ACHN (cell line): Measurements from ENCODE around the gene TCP11L2.
A peak's percentile ranks its signal among the peaks of the same experiment; 100 is the strongest.

Experiments used
- DNase-seq: peaks from one replicate; pipeline ENCODE4 v3.0.0-alpha.2; 2015
- in situ Hi-C: cut with HindIII; loops from 2 replicates; pipeline ENCODE4 v1.10.0; 2017; ENCODE audit warnings: low sequenced_read_pairs, low pct_ligation_motif_present, low pct_unique_long_range_greater_than_20kb

TCP11L2 gene

DNA sequence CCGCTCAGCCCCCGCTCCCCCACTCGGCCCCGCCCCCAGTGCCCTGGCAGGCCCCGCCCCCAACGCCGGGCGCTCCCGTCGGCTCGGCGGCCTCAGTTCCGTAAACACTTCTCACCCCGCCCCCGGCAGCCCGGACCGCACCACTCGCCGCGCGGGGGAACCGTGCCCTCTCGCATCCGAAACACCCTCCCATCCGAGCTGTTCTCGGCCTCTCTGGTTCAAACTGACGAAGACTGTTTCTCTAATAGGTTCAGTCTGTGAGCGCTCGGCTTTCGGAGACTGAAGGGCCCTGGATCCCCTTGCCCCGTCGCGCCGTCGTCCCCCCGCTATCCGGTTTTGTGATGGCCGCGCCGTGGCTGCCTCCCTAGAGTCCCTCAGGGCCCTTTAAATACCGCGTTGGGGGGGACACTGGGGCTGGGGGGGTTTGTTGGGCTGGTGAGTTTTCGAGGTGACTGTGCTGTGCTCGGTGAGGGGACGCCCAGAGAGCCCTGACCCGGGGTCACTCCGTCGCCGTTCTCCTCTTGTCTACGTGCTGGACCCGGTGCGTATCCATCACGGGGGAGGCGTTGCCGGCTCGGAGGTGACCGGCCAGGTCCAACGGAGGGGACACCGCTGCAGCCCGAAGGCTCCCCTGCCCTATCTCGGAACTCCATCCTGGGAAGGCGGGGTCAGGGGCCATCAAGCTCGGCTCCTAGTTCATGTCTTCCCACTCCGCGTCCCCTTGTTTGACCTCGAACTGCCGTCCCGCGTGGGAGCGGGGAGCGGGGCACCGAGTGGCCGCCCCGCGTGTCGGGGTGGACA is at the start of gene TCP11L2:
TSS of gene TCP11L2 (plus strand) at position 333 of the 801 bp plus-strand sequence. CDS start 8,343 bp downstream, outside the sequence.
- peak; percentile 87 for DNase-seq
- in situ Hi-C loops, result no loop called here

DNA sequence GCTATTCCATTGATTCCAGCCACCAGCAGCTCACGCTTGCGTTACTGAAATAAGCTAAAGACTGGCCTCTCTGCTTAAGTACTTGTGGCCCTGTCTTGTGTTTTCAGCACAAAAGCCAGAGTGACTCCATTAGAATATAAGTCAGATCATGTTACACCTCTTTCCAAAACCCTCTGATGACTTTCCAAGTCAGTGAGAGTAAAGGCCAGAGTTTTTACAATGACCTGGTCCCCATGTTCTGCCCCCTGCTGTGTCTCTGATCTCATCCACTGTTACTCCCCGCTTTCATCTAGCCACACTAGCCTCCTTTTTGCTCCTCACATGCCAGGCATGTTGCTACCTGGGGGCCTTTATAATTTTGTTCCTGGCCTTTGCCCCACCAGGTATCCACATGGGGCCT is 47.8 kb upstream of the TCP11L2 start:
- in situ Hi-C loops, result no loop called here
- DNase-seq, result no peak

DNA sequence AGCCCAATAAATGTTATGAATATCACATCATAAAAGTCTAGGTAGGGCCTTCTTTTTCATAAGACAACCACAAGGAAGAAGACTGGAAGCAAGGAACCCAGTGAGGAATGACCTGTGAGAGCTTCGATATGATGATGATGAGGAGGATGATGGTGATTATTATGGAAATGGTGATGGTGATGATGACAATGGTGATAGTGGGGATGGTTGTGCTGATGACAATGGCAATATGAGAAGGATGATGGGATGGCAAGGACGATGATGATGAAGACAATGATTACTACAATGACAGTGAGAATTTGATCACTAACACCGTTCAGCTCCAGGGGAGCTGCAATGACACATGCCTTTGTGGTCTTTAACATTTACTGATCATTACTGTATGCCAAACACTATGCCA is 47.0 kb upstream of the TCP11L2 start:
- in situ Hi-C loops, result no loop called here
- no peak for DNase-seq

DNA sequence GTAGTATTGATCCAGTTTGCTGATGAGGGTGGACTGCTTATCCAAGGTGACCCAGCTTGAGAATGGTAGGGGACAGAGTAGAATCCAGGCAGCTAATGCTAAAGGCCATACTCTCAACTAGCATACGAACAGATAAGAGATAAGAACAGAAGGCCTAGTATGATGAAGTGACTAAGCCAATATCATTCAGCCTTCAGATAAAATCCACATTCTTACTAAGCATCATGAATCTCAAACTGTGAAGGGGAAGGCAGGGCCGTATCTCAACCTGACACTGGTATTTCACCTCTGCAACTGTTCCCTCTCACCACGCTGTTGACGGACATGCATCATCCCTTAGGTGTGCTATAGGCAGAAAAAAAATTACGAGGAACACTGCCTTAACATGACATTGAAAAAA is 46.6 kb upstream of the TCP11L2 start:
- no peak for DNase-seq
- in situ Hi-C loops, result no loop called here

DNA sequence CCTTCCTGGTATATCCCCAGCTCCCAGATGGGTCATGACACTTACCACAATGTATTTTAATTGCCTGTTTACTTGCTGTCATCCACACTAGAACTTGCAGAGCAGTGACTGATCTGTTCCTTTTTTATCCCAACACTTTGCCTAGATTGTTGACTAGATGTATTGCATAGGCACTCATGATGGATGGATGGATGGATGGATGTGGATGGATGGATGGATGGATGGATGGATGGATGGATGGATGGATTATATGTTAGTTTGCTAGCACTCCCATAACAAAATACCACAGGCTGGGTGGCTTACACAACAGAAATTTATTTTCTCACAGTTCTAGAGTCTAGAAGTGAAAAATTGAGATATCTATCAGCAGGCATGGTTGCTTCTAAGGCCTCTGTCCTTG is 46.0 kb upstream of the TCP11L2 start:
- DNase-seq, result no peak
- in situ Hi-C loops, result no loop called here

DNA sequence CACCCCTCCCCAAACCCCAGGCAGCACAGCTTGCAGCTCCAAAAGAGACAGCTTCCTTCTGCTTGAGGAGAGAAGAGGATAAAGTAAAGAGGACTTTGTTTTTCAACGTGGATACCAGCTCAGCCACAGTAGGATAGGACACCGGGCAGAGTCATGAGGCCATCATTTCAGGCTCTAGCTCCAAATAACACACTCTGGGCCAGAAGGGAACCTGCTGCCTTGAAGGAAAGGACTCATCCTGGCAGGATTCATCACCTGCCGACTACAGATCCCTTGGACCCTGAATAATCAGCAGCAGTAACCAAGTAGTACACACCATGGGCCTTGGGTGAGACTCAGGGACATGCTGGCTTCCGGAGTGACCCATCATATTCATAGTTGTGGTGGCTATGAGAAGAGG is 44.3 kb upstream of the TCP11L2 start:
- in situ Hi-C loops, result no loop called here
- DNase-seq, result no peak

DNA sequence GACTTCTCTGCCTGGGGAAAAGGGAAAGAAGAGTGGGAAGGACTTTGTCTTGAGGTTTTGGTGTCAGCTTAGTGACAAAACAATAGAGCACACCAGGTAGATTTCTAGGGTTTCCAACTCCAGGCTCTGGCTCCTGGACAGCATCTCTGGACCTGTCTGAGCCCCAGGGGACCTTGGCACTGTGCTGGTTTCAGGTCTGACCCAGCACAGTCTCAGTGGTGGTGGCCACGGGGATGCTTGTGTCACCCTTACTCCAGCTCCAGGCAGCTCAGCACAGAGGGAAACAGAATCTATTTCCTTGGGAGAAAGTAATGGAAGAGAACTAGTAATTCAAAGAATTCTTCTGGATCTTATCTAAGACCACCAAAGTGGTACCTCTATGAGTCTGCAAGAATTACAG is 43.6 kb upstream of the TCP11L2 start:
- in situ Hi-C loops, result no loop called here
- DNase-seq, result no peak

DNA sequence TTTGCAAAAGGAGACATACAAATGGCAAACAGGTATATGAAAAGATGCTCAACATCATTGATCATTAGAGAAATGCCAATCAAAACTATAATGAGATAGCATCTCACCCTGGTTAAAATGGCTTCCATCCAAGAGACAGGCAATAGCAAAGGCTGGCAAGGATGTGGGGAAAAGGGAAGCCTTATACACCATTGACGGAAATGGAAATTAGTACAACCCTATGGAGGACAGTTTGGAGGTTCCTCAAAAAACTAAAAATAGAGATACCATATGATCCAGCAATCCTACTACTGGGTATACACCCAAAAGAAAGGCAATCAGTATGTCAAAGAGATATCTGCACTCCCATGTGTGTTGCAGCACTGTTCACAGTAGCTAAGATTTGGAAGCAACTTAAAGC is 37.4 kb upstream of the TCP11L2 start:
- no peak for DNase-seq
- in situ Hi-C loops, result no loop called here

DNA sequence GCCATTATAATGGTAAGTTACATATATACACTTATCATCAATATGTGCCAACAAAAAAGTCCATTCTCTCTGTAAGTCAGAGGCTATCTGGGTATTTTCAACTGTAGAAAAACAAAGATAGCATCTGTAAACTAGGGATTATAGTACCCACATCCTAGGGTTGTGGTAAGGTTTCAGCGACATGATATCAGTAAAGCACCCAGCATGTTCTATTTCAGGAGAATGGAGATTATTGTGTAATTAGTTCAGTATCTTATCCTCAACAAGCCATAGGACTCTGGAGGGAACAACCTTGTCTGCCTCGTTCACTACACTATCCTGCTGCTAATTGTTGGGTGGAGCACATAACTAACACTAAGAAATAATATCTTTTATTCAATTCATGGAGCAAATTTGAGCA is 35.0 kb upstream of the TCP11L2 start:
- no peak for DNase-seq
- in situ Hi-C loops, result no loop called here

DNA sequence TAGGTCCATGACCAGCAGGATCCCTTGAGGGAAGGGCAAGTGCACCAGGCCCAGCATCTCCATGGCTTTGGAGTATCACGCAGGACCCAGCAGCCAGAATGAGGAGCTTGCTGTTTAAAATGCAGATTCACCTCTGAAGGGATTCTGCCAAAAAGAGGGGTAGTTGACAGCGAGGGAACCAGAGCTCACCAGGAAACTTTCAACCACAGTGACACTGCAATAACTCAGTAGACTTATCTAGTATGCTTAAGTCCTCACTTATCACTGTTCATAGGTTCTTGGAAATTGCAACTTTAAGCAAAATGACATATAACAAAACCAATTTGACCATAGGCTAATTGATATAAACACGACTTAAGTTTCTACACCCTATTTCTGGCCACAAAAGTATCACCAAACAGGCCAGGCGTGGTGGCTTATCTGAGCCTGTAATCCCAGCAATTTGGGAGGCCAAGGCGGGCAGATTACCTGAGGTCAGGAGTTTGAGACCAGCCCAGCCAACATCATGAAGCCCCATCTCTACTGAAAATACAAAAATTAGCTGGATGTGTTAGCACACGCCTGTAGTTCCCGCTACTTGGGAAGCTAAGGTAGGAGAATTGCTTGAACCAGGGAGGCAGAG is 33.3 kb upstream of the TCP11L2 start:
- DNase-seq, result no peak
- in situ Hi-C loops, result no loop called here

DNA sequence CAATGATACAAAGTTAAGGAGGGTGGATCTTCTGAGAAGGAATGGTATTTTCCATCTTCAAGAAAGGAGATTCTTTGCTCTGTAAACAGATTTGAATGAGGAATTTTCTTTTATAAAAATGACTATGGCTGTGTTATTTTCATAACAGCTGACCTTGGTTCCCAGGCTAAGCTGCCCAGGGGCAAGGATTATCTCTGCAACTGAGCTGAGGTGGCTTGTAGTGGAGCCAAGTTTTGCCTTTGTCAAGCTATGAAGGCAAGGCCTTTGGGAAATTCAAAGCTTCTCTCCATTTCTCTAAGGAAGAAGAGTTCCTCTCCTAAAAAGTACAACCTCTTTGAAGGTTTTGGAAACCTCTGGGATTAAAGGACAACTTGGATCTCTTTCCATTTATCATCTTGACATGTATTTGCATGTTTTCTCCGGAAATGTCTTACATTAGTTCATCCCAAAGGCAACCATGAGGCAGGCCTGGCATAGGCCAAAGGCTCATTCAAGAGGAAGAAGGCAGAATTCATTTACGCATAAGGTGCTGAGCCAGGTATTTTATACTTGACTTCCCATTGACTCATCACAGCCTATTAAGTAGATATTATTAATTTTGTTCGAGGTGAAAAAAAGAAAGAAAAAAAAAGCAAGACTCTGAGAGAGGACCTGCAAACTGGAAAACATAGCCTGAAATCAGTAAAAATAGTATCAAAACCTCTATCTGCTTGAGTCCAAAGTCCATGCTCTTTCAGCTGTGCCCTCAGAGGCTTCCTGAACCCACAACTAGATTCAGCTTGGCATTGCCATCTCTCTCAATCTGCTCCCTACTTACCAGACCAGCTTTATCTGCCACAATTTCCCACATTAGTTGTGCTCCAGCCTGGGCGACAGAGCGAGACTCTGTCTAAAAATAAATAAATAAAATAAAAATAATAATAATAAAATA is 30.7 kb upstream of the TCP11L2 start:
- DNase-seq, result no peak
- in situ Hi-C loops, result no loop called here

DNA sequence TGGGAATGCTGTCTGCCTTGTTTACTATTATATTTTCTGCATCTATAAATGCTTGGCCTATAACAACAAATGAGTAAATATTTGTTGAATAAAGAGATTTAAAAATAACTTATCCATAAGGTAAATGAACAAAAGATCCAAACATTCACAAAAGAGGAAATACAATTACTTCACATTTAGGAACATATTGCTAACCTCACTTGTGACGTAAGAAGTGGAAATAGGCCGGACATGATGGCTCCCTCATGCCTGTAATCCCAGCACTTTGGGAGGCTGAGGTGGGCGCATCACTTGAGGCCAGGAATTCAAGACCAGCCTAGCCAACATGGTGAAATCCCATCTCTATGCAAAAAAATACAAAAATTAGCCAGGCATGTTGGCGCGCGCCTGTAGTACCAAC is 29.0 kb upstream of the TCP11L2 start:
- no peak for DNase-seq
- in situ Hi-C loops, result no loop called here

DNA sequence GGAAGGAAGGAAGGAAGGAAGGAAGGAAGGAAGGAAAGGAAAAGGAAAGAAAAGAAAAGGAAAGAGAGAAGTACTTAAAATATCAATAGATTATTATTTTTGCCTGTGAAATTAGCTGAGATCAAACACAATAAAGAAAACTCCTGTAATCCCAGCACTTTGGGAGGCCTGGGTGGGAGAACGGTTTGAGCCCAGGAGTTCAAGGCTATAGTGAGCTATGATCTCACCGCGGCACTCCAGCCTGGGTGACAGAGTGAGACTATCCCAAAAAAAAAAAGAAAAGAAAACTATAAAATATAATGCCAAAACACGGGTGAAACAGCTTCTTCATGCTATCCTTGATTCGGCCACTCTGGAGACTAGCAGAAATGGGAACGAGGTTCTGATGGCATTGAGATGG is 28.5 kb upstream of the TCP11L2 start:
- in situ Hi-C loops, result no loop called here

DNA sequence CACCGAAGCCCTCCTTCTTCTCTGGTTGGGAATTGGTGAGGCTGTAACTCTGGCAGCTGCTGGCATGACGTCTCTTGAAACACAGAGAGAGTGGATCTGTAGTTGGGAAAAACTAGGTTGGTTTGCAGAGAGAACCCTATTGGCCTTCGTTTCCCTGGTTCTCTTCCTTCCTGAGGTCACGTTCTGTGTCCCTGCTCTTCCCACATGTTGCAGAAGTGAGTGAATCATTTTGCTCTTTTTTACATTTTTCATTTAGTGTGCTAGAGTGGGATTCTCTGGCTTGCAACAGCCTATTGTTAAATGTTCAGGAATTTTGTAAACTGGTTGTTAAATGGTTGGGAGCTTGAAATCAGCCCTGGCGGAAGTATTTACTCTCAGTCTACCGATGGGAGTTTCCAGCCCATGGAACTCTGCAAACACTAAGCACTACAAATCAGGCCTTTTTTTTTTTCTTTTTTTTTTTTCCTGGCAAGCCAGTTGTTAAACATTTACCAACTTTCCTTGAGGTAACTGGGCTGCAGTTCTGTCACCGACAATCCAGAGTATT is 27.9 kb upstream of the TCP11L2 start:
- no peak for DNase-seq
- in situ Hi-C loops, result no loop called here

More for the DNA sequence above, 28.5 kb upstream of the TCP11L2 start:
- DNase-seq, result no peak

DNA sequence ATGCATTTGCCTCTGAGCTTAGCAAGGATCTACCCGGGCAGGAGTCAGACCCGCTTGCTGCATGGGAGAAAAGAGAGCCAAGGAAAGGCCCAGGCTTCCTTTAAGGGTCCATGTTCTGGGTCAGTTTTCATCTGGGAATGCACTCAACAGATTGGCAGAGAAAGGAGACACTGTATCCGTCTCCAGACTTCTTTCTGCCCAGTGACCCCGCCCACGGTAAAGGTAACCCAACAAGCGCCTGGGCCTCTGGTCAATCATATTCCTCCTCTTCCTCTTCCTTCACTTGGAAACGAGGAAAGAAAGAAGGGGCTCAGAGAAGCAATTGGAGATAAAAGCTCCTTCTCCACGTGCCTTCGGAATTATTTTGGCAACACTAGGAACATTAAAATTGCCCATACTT is 27.1 kb upstream of the TCP11L2 start:
- no peak for DNase-seq
- in situ Hi-C loops, result no loop called here

DNA sequence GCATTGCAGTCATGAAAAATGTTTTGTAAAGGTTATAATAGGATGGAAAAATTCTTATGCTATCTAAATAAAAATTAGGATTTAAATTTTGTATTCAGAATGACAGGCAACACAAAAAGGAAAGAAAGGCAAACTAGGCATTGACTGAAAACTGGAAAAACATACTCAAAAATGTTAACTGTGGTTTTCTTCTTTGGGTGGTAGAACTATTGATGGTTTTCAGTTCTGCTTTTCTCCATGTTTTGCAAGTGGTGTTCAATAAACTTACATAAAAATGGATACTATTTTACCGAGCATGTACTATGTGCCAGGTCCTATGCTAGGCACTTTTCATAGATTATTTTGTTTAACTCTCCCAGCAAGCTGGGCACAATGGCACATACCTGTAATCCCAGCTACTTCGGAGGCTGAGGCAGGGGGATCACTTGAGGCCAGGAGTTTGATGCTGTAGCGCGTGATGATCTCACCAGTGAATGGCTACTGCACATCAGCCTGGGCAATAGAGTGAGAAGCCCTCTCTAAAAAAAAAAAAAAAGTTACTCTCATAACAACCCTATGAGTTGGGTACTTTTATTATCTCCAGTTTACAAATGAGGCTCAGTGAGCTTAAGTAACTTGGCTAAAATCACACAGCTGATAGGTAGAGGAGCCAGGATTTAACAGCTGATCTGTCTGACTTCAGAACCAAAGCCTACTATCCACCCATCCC is 26.3 kb upstream of the TCP11L2 start:
- in situ Hi-C loops, result no loop called here
- DNase-seq, result no peak

DNA sequence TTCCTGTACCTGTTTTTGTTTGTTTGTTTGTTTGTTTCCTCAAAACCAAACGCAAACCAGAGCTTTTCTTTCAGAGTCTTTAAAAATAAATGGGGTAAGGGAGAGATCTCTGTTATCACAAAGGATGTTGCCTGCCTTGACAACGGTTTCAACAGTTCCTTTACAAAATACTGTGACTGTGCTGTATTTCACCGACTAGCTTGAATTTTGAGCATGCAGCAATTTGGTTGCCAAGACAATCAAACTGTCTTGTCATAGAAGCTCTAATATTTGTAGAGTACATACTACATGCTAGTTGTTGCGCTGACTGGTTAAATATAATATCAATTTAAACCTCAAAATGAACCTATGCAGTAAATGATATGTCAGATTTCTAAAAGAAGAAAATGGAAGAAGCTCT is 22.4 kb upstream of the TCP11L2 start:
- no peak for DNase-seq

DNA sequence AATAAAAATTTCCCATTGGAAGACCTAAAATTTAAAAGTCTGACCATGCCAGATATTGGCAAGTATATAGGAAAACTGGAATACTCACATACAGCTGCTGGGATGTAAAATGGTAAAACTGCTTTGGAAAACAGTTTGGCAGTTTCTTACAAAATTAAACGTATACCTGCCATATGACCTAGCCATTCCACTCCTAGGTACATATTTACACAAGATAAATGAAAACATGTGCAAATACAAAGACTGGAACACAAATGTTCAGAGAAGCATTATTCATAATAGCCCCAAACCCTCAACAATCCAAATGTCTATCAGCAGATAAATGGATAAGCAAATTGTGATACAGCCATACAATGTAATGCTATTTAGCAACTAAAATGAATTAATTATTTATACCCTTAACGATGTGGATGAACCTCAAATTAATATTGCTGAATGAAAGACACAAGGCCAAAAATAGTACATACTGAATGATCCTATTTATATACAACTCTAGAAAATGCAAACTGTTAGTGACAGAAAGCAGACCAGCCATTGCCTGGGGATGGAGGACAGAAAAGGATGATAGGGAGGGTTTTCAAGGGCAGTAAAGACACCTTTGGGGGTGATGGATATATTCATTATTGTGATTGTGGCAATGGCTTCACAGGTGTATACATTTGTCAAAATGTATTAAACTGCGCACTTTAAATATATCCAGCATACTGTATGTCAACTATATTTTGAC is 21.3 kb upstream of the TCP11L2 start:
- no peak for DNase-seq
- in situ Hi-C loops, result no loop called here

More for the DNA sequence above, 22.4 kb upstream of the TCP11L2 start:
- in situ Hi-C loops, result no loop called here
